ENCODE results near the gene PEAK3. TPM values are rescaled to one million over a fixed set of nuclear protein-coding genes. Genes with fewer than 3 reads are reported as not detected.

PEAK3 gene, protein sequence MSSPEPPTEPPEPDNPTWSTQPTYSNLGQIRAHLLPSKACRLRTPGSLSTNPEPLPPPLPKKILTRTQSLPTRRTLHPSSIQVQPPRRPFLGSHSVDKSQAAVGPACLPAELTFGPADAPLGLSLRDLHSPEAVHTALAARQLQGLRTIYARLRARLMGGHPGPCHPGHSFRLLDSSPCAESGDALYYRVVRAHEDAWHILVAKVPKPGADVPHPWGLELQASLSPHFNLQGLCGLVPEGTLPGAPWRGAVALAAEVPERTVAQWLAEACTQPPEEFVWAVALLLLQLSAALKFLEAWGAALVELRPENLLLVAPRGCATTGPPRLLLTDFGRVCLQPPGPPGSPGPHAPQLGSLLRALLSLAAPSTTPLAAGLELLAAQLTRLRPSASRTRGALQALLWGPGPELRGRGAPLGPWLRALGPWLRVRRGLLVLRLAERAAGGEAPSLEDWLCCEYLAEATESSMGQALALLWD
- total RNA-seq (under 1 TPM in 1 of 2 donors, not detected in 1; 0.20 TPM), polyA plus RNA-seq (ENCODE audit: insufficient read length in 2 of 2) (under 1 TPM; 0.11 to 0.16 TPM)
- long read RNA-seq, donor 1: 0 reads
- long read RNA-seq, donor 2: 0 reads
- long read RNA-seq, donor 3: 0 reads
- long read RNA-seq, donor 4: 0 reads

DNA sequence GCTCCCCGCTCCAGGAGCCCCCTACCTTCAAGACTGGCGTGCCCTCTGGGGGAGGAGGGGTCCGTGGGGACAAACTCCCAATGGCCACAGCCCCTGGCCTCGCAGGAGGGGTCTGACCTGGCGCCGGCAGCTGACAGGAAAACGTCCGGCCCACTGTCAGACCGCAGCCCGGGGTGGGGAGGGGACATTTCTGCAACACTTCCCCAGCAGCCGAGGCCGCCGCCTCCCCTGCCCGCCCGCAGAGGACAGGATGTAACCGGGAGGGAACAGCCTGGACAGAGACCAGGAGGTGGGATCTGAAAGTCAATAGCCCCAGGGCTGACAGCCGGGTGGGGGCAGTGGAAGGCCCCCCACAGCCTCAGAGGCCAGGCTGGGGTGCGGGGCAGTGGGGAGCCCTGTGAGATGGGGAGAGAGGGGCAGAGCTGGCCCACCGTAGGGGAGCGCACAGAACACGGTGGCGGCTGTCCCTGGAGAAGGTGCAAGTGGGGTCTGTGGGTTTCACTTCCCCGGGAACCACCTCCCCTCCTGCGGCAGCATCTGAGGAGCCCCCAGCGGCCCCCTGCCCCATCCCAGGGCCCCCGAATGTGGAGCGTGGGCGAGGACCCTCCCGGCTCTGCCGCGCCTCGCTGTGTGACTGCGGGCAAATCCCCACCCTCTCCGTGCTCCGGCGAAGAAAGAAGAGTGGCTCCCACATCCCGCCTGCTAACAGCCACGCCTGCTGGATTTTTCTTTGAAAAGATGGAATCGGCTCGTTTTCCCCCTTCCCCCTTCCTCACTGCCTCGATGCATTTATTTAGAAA, at the start of gene PEAK3:
TSS of gene PEAK3 (minus strand) at position 114 of the 800 bp plus-strand sequence. CDS start 1,244 bp downstream, outside the sequence.
- Histone ChIP-seq H3K4me1 (ENCODE audit: control insufficient read depth, insufficient read depth, low read length) (peaks cover 12% of the 10 kb centered on the region), H3K9me3 (ENCODE audit: control insufficient read depth, insufficient read depth, low read length) (no peaks in the 10 kb centered on the region), H3K27ac (ENCODE audit: low read depth, low read length) (no peak within 1 kb of the TSS), H3K4me3 (ENCODE audit: low read depth, low read length) (peak within 1 kb of the TSS; percentile 19), H3K27me3 (ENCODE audit: control insufficient read depth, insufficient read depth, low read length) (peaks cover 23% of the 10 kb centered on the region), H3K36me3 (ENCODE audit: control insufficient read depth, insufficient read depth, low read length) (peaks cover 14% of the 10 kb centered on the region)
- peak in 1 of 6 donors; percentile 33 for DNase-seq (ENCODE audit: low read depth in 4 of 6, low spot score in 6 of 6)
- 8% methylated on average over 35 of the region's 41 CpGs for WGBS (ENCODE audit: insufficient coverage)

DNA sequence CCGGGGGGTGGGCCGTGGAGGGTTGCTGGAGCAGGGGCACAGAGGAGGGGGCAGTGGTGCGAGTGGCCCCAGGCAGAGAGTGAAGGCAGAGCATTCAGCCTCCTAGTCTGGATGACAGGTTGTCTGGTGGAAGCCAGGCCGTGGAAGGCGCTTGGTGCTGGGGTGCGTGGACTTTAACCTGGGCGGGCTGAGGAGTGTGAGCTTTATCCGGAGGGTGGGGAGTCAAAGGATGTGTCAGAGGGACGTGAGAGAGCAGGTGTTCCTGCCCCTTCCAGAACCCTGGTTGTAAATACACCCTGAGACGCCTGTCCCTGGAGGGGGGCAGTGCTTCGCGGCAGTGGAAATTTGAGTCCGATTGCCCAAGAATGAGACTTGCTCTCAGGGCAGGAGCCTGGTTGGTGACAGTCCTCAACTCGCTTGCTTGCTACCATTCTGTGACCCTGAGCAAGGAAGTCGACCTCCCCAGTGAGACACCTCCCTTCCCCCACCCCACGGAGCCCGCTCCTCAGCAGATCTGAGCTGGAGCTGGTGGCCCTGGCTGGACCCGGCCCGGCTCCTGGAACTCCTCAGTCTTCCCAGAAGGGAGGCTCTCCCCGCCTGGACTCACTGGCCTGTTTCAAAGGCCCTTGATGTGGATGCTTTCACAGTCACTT, 48.8 kb upstream of the PEAK3 start:
- WGBS (ENCODE audit: insufficient coverage): 56% methylated on average over 19 of the region's 20 CpGs
- no peak for DNase-seq (ENCODE audit: low read depth in 4 of 6, low spot score in 6 of 6)
- Histone ChIP-seq H3K36me3 (ENCODE audit: control insufficient read depth, insufficient read depth, low read length) (peaks cover 48% of the 10 kb centered on the region), H3K4me3 (ENCODE audit: low read depth, low read length) (no peak overlapping the region), H3K9me3 (ENCODE audit: control insufficient read depth, insufficient read depth, low read length) (no peaks in the 10 kb centered on the region), H3K4me1 (ENCODE audit: control insufficient read depth, insufficient read depth, low read length) (peaks cover 77% of the 10 kb centered on the region), H3K27ac (ENCODE audit: low read depth, low read length) (peak overlapping the region; percentile 71), H3K27me3 (ENCODE audit: control insufficient read depth, insufficient read depth, low read length) (no peaks in the 10 kb centered on the region)

DNA sequence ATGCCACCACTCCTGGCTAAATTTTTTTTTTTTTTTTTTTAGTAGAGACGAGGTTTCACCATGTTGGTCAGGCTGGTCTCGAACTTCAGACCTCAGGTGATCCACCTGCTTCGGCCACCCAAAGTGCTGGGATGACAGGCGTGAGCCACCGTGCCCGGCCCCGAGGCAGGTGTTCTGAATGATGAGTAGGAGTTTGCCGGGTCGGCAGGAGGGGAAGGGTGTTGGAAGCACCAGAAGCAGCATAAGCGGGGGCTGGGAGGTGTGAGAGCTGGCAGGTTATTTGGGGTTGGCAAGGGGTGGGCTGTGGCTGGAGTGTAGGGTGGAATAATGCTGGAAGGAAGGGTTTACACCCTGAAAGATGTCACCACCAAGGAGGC, 48.3 kb upstream of the PEAK3 start:
- no peaks in the 10 kb centered on the region for H3K9me3 ChIP-seq (ENCODE audit: control insufficient read depth, insufficient read depth, low read length)
- H3K27me3 ChIP-seq (ENCODE audit: control insufficient read depth, insufficient read depth, low read length): no peaks in the 10 kb centered on the region
- DNase-seq (ENCODE audit: low read depth in 4 of 6, low spot score in 6 of 6): no peak
- WGBS (ENCODE audit: insufficient coverage): 74% methylated on average over 7 of the region's 10 CpGs
- H3K4me3 ChIP-seq (ENCODE audit: low read depth, low read length): no peak overlapping the region
- peaks cover 48% of the 10 kb centered on the region for H3K36me3 ChIP-seq (ENCODE audit: control insufficient read depth, insufficient read depth, low read length)
- peaks cover 79% of the 10 kb centered on the region for H3K4me1 ChIP-seq (ENCODE audit: control insufficient read depth, insufficient read depth, low read length)
- peak overlapping the region; percentile 71 for H3K27ac ChIP-seq (ENCODE audit: low read depth, low read length)

DNA sequence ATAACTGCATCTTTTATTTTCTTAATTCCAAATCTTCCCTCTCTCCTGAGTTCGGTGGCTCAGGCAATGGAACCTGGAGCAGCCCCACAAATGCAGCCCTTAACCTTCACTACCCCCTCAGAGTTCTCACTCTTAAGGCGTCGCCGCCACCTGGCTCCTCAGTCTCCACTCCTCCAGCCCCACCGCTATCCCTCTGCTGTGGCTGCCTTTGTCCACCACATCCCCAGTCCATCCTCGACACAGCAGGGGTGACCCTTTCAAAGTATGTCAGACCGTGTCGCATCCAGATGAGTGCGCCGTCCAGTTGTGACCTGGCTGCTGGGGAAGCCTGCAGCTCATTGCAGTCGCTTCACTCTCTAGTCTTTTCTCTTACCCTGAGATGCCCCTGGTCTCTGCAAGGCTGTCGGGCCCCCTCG, 47.5 kb upstream of the PEAK3 start:
- DNase-seq (ENCODE audit: low read depth in 4 of 6, low spot score in 6 of 6): no peak
- WGBS (ENCODE audit: insufficient coverage): 14% methylated on average over 12 of the region's 13 CpGs
- H3K4me3 ChIP-seq (ENCODE audit: low read depth, low read length): peak overlapping the region; percentile 93
- peaks cover 86% of the 10 kb centered on the region for H3K4me1 ChIP-seq (ENCODE audit: control insufficient read depth, insufficient read depth, low read length)
- no peak overlapping the region for H3K27ac ChIP-seq (ENCODE audit: low read depth, low read length)
- H3K27me3 ChIP-seq (ENCODE audit: control insufficient read depth, insufficient read depth, low read length): no peaks in the 10 kb centered on the region
- no peaks in the 10 kb centered on the region for H3K9me3 ChIP-seq (ENCODE audit: control insufficient read depth, insufficient read depth, low read length)
- H3K36me3 ChIP-seq (ENCODE audit: control insufficient read depth, insufficient read depth, low read length): peaks cover 48% of the 10 kb centered on the region

DNA sequence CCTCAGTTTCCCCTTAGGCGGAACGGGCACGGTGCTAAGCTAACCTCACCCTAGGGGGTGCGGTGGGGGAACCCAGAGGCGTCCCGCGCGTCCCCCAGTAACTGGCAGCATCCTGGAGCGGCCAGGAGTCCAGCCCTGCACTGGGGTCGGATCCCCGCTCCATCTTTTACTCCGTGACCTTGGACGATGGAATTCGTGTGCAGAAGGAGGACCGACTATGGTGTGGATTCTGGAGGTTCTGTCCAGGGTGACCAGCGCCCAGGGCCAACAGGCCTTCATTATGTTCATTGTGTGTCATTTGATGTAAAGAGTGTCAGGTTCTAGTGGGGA, 47.1 kb upstream of the PEAK3 start:
- Histone ChIP-seq H3K4me3 (ENCODE audit: low read depth, low read length) (peak overlapping the region; percentile 93), H3K27ac (ENCODE audit: low read depth, low read length) (peak overlapping the region; percentile 25), H3K9me3 (ENCODE audit: control insufficient read depth, insufficient read depth, low read length) (no peaks in the 10 kb centered on the region), H3K4me1 (ENCODE audit: control insufficient read depth, insufficient read depth, low read length) (peaks cover 84% of the 10 kb centered on the region), H3K36me3 (ENCODE audit: control insufficient read depth, insufficient read depth, low read length) (peaks cover 48% of the 10 kb centered on the region), H3K27me3 (ENCODE audit: control insufficient read depth, insufficient read depth, low read length) (no peaks in the 10 kb centered on the region)
- no peak for DNase-seq (ENCODE audit: low read depth in 4 of 6, low spot score in 6 of 6)
- WGBS (ENCODE audit: insufficient coverage): 3% methylated on average over 16 of the region's 16 CpGs

DNA sequence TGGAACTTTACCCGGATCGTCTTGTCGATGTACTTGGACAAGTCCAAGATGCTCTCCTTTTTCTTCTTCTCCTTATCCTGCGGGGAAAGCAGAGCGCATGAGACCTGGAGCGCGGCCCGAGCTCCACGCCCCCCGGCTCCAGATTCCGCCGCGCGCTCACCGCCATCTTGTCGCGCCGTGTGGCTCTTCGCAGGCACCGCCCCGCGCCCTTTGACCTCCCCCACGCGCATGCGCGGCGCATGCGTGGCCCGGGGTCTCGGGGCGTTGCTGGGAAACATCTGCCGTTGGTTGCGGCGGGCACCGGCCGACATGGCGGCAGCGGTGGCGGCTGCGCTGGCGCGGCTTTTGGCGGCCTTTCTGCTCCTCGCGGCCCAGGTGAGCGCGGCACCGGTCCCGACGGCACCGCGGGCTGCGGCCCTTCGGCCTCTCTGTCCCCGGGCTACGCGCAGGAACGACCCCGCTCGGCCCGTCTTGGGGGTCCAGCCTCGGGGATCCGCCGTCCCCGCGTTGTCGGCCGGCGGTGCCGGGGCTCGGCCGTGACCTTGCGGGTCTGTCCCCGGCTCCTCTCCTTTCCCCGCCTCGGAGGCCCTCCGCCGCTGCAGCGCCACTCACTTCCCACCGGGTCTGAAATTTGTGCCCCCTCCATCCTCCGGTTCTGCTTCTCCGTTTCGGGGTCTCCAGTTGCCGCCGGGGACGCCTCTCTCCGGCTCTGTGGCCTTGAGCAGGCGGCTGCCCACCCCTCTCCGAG, 46.6 kb upstream of the PEAK3 start, which contains the start of the genes LSM7 and SPPL2B:
TSS of gene LSM7 (minus strand) at position 186 of the 748 bp plus-strand sequence. CDS start at position 166, 20 bp downstream.
TSS of gene SPPL2B (plus strand) at position 284 of the 748 bp plus-strand sequence. CDS start at position 310, 26 bp downstream.
- peaks cover 48% of the 10 kb centered on the region for H3K36me3 ChIP-seq (ENCODE audit: control insufficient read depth, insufficient read depth, low read length)
- 0% methylated on average over 89 of the region's 89 CpGs for WGBS (ENCODE audit: insufficient coverage)
- H3K4me3 ChIP-seq (ENCODE audit: low read depth, low read length): peak within 1 kb of the TSS; percentile 93
- peak within 1 kb of the TSS; percentile 67 for H3K27ac ChIP-seq (ENCODE audit: low read depth, low read length)
- DNase-seq (ENCODE audit: low read depth in 4 of 6, low spot score in 6 of 6): peak; percentile 84 to 97 (median 90)
- peaks cover 78% of the 10 kb centered on the region for H3K4me1 ChIP-seq (ENCODE audit: control insufficient read depth, insufficient read depth, low read length)
- no peaks in the 10 kb centered on the region for H3K9me3 ChIP-seq (ENCODE audit: control insufficient read depth, insufficient read depth, low read length)
- no peaks in the 10 kb centered on the region for H3K27me3 ChIP-seq (ENCODE audit: control insufficient read depth, insufficient read depth, low read length)

DNA sequence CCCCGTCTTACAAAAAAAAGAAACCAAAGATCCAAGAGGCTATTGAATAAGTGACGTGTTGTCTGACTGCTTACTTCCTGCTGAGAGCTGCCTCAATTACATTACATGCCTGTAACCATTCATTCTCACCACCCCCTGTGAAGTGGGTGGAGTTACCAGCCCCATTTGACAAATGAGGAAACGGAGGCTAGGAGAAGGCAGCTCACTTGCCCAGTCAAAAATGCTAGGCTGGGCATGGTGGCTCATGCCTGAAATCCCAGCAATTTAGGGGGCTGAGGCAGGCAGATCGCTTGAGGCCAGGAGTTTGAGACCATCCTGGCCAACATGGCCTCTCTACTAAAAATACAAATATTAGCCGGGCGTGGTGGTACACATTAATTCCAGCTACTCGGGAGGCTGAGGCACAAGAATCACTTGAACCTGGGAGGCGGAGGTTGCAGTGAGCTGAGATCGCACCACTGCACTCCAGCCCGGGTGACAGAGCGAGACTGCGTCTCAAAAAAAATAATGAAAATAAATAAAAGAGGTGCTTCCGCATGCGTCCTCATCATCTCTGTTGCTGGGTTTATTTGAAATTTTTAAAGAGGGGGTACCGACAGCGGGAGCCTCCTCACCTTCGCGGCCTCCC, 45.9 kb upstream of the PEAK3 start:
- H3K4me1 ChIP-seq (ENCODE audit: control insufficient read depth, insufficient read depth, low read length): peaks cover 71% of the 10 kb centered on the region
- peak overlapping the region; percentile 67 for H3K27ac ChIP-seq (ENCODE audit: low read depth, low read length)
- H3K36me3 ChIP-seq (ENCODE audit: control insufficient read depth, insufficient read depth, low read length): peaks cover 50% of the 10 kb centered on the region
- no peaks in the 10 kb centered on the region for H3K27me3 ChIP-seq (ENCODE audit: control insufficient read depth, insufficient read depth, low read length)
- WGBS (ENCODE audit: insufficient coverage): under 1% methylated on average over 15 of the region's 18 CpGs
- peak in 4 of 6 donors; percentile 42 to 93 (median 64) for DNase-seq (ENCODE audit: low read depth in 4 of 6, low spot score in 6 of 6)
- no peaks in the 10 kb centered on the region for H3K9me3 ChIP-seq (ENCODE audit: control insufficient read depth, insufficient read depth, low read length)
- peak overlapping the region; percentile 93 for H3K4me3 ChIP-seq (ENCODE audit: low read depth, low read length)

DNA sequence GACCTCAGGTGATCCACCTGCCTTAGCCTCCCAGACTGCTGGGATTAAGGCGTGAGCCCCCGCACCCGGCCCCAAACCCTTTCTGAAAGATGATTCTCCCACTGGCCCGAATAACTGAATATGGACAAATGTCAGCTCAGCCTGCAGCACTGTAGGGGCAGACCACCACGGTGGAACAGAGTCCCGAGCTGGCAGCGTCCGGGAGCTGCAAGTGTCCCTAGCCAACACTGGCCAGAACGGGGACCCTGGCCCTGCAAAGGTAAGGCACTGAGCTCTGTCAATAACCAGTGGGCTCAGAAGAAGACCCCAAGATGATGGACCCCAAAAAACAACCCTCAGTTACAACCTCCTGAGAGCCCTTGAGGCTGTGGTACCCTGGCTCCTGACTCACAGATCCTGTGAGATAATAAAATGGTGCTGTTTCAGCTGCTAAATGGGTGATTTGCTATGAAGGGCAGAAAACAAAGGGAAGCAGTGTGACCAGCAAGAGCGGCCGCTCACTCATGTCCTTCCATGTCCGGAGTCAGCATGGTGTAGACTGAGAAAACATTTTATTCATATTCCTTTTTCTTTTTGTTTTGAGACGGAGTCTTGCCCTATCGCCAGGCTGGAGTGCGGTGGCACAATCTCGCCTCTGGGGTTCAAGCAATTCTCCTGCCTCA, 44.9 kb upstream of the PEAK3 start:
- Histone ChIP-seq H3K36me3 (ENCODE audit: control insufficient read depth, insufficient read depth, low read length) (peaks cover 54% of the 10 kb centered on the region), H3K27me3 (ENCODE audit: control insufficient read depth, insufficient read depth, low read length) (no peaks in the 10 kb centered on the region), H3K9me3 (ENCODE audit: control insufficient read depth, insufficient read depth, low read length) (no peaks in the 10 kb centered on the region), H3K4me3 (ENCODE audit: low read depth, low read length) (no peak overlapping the region), H3K27ac (ENCODE audit: low read depth, low read length) (no peak overlapping the region), H3K4me1 (ENCODE audit: control insufficient read depth, insufficient read depth, low read length) (peaks cover 61% of the 10 kb centered on the region)
- DNase-seq (ENCODE audit: low read depth in 4 of 6, low spot score in 6 of 6): no peak
- 84% methylated on average over 9 of the region's 16 CpGs for WGBS (ENCODE audit: insufficient coverage)

Data from spinal cord (tissue), 10 donors.